Measurements from ENCODE around the gene RAB40B.

DNA sequence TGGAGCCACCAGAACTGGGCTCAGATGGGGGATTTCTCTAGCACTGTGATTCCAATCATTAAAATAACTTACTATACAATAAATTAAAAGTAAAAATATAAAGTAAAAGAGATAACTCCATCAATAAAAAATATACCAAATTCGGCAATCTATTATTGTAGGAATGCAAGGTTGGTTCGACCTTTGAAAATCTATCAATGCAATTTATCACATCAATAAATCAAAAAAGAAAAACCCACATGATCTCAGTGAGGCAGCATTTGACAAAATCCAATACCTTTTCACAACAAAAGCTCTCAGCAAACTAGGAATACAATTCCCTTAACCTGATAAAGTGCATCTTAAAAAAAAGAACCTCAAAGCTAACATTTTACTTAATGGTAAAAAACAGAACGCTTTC, 17.0 kb downstream of the RAB40B start:
- TF ChIP-seq RAD21 (IDR thresholded peaks at IDR 0.05; ENCODE audit: low read depth), result no peak
- TF ChIP-seq, protein P1, sequence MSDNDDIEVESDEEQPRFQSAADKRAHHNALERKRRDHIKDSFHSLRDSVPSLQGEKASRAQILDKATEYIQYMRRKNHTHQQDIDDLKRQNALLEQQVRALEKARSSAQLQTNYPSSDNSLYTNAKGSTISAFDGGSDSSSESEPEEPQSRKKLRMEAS (IDR thresholded peaks at IDR 0.05), result no peak
- TF ChIP-seq FOXM1 (IDR thresholded peaks at IDR 0.05; ENCODE audit: borderline replicate concordance, low read depth), result no peak
- TF ChIP-seq EP300 (IDR thresholded peaks at IDR 0.05; ENCODE audit: borderline replicate concordance), result no peak
- no peak for TF ChIP-seq TAF1 (IDR thresholded peaks at IDR 0.05; ENCODE audit: low read depth)
- TF ChIP-seq YY1 (IDR thresholded peaks at IDR 0.05; ENCODE audit: low read depth), result no peak
- TF ChIP-seq TEAD4 (IDR thresholded peaks at IDR 0.05), result no peak
- TF ChIP-seq, protein P2, sequence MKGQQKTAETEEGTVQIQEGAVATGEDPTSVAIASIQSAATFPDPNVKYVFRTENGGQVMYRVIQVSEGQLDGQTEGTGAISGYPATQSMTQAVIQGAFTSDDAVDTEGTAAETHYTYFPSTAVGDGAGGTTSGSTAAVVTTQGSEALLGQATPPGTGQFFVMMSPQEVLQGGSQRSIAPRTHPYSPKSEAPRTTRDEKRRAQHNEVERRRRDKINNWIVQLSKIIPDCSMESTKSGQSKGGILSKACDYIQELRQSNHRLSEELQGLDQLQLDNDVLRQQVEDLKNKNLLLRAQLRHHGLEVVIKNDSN (IDR thresholded peaks at IDR 0.05), result no peak
- no peak for TF ChIP-seq EGR1 (IDR thresholded peaks at IDR 0.05)
- no peak for TF ChIP-seq CEBPB (IDR thresholded peaks at IDR 0.05)
- no peak for TF ChIP-seq CREB1 (IDR thresholded peaks at IDR 0.05; ENCODE audit: low read depth)
- TF ChIP-seq, protein P3, sequence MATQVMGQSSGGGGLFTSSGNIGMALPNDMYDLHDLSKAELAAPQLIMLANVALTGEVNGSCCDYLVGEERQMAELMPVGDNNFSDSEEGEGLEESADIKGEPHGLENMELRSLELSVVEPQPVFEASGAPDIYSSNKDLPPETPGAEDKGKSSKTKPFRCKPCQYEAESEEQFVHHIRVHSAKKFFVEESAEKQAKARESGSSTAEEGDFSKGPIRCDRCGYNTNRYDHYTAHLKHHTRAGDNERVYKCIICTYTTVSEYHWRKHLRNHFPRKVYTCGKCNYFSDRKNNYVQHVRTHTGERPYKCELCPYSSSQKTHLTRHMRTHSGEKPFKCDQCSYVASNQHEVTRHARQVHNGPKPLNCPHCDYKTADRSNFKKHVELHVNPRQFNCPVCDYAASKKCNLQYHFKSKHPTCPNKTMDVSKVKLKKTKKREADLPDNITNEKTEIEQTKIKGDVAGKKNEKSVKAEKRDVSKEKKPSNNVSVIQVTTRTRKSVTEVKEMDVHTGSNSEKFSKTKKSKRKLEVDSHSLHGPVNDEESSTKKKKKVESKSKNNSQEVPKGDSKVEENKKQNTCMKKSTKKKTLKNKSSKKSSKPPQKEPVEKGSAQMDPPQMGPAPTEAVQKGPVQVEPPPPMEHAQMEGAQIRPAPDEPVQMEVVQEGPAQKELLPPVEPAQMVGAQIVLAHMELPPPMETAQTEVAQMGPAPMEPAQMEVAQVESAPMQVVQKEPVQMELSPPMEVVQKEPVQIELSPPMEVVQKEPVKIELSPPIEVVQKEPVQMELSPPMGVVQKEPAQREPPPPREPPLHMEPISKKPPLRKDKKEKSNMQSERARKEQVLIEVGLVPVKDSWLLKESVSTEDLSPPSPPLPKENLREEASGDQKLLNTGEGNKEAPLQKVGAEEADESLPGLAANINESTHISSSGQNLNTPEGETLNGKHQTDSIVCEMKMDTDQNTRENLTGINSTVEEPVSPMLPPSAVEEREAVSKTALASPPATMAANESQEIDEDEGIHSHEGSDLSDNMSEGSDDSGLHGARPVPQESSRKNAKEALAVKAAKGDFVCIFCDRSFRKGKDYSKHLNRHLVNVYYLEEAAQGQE (IDR thresholded peaks at IDR 0.05; ENCODE audit: low read depth), result no peak

Measured in Ishikawa (cell line).